AG08396 (cell line): ENCODE results near the gene PRUNE2.
A peak's percentile ranks its signal among the peaks of the same experiment; 100 is the strongest.

Experiments
- DNase-seq: peaks from one replicate; pipeline ENCODE4 v3.0.0; 2012; ENCODE audit warnings: low spot score, mixed read lengths

Gene PRUNE2

GRCh38 chr9:76624391-76625048, 281.4 kb downstream of the PRUNE2 start:
- DNase-seq, result no peak

DNA sequence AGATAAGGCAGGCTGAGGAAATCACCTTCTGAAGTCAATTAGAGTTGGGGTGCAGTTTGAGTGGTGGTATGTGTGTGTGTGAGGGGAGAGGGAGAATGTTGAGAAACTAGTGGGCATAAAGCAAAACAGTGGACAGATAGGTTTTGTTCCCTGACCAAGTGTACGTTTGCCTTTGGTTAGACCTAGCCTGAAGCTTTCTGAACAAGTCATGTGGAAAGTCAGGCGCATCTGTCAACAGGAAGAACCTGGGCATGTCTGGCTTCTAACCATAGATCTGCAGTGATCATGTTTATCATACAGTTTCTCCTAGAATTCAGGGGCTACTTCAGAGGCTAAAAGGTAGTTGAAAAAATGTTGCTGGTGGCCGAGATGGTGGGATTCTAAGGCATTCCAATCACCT, 284.9 kb downstream of the PRUNE2 start:
- no peak for DNase-seq

DNA sequence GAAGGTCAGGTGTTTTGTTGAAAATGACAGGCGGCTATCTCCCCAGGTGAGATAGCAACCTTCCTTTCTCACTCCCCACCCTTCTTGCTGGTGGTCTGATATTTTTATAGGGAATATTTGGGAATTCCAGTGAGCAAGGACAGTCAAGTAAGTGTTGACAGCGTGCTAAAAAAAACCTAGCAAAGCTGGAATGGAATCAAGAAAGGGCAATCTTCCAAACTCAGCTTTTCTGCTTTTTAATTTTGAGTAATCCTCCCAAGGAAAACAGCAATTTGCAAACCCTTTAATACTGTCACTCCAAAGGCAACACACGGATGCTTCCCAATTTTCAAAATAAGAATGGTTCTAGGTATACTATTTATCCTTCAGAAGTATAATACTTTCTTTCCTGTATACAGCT, 285.3 kb downstream of the PRUNE2 start:
- DNase-seq, result no peak

DNA sequence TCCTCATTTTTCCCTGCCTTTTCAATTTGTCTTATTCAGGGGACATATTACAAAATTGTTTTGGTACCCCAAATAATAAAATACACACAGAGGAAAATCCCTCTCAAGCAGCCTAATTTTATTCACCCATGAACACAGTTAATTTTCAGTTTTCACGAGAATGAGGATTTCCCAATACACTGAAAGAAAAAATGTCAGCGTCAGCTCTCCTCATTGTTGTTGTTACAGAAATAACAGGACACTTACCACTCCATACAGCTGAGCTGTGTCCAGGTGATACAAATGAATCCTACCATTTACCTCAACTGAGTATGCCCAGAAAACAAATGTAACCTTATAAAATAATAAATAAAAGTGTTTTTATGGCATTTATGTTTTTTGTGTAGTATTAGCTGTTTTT, 286.3 kb downstream of the PRUNE2 start:
- no peak for DNase-seq

DNA sequence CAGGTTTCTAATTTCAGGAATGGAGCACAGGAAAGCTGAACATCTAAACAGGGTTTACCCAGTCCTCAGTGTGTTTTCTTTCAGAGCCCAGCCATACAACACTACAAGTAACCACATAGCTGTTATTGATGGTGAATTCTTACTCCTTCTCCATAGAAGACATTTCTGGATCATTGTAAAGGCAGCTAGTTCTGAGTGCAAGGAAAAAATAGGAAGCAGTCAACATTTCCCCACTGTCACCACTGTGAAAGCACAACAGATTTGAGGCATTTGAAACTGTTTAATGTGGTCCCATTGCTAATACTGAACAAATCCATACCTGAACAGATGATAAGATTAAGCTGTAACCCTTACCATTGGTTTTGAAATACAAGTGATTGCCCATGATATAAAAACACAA, 286.7 kb downstream of the PRUNE2 start:
- no peak for DNase-seq

GRCh38 chr9:76618762-76619161, 287.2 kb downstream of the PRUNE2 start:
- peak; percentile 13 for DNase-seq

- DNase-seq, result no peak
These were observed 288.3 kb downstream of the PRUNE2 start for GRCh38 chr9:76617497-76618175.

GRCh38 chr9:76616780-76617179, 289.1 kb downstream of the PRUNE2 start:
- no peak for DNase-seq

GRCh38 chr9:76615177-76615603, 290.7 kb downstream of the PRUNE2 start:
- no peak for DNase-seq

GRCh38 chr9:76613974-76614373, 291.9 kb downstream of the PRUNE2 start:
- no peak for DNase-seq

- no peak for DNase-seq
These were observed 292.6 kb downstream of the PRUNE2 start for GRCh38 chr9:76613150-76613781.

DNA sequence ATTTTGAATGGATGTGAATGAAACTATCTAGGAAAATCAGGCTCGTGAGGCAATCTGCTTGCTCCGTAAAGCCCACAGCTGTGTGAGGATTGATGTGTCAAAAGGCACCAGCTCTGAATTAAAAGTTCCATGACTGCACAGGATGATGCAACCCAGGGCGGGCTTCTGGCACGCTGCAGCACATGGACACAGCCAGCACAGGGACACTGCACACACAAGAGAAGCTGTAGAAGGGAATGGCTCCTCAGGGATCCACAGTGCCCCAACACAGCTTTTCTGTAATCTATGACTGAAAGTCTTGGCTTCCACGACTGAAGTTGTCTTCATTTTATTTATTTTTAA, 295.9 kb downstream of the PRUNE2 start:
- DNase-seq, result peak; percentile 33

GRCh38 chr9:76609285-76610010, 296.5 kb downstream of the PRUNE2 start:
- DNase-seq, result no peak

- no peak for DNase-seq
These were observed 297.2 kb downstream of the PRUNE2 start for GRCh38 chr9:76608575-76609273.

DNA sequence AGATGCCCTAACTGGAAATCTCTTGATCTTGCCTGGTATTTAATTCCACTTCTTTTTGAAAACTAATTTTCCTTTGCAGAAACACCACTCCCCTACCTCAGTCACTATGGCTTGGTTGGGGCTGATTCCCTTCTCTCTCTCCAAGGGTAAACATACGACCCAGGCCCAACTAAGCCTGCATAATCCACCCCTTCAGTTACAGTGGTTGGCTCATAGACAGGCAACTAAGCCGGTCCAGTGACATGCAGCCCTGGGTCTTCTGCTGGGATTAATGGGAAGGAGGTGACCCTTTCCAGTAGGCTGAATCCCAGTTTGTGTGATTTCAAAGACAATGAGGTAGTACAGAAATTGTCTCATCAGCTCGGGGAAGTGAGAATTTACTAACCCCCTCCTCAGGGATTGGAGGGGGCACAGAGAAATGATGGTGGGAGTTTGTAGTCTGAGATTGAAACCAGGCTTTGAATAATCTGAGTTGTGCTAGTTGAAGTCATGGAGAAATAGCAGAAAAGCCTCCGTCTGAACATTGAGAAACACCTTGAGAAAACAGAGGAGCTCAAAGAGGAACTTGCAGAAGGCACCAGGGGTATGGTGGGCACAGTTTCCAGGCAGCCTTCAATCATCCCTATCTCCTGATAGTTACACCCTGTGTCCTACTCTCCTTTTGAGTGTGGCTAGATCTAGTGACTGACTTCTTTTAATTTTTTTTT, 298.0 kb downstream of the PRUNE2 start:
- no peak for DNase-seq

- DNase-seq, result no peak
These were observed 300.5 kb downstream of the PRUNE2 start for GRCh38 chr9:76605321-76605900.

GRCh38 chr9:76603931-76604570, 301.9 kb downstream of the PRUNE2 start:
- DNase-seq, result no peak

DNA sequence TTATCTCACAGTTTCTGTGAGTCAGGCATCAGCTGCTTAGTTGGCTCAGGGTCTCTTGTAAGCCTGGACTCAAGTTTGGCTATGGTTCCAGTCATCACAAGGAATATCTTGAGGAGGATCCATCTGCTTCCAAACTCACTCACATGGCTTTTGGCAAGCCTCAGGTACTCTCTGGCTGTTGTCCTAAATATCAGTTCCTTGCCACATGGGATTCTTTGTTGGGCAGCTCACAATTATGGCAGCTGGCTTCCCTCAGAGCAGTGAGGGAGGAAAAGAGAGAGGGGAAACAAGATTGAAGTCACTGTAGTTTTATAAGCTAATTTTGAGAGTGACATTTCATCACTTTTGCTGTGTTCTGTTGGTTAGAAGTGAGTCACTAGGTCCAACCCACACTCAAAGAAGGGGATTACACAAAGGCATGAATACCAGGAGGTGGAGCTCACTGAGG, 302.4 kb downstream of the PRUNE2 start:
- DNase-seq, result no peak

DNA sequence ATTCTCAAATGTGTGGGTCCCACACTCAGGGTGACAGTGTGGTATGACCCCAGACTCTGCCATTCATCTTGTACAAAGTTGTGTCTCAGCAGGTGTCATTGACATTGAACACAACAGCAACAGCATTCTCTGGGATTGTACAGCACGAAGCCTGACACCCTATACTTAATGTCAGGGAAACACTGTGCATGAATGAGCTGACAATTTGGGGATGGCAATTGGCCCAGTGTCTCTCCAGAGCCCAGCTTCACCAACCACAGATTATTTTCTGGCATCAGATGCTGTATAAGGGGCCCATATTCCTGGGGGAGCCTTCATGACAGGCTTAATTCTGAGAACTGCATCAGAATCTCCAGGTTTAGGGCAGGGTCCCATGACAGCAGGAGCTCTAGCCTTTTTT, 303.7 kb downstream of the PRUNE2 start:
- DNase-seq, result no peak

DNA sequence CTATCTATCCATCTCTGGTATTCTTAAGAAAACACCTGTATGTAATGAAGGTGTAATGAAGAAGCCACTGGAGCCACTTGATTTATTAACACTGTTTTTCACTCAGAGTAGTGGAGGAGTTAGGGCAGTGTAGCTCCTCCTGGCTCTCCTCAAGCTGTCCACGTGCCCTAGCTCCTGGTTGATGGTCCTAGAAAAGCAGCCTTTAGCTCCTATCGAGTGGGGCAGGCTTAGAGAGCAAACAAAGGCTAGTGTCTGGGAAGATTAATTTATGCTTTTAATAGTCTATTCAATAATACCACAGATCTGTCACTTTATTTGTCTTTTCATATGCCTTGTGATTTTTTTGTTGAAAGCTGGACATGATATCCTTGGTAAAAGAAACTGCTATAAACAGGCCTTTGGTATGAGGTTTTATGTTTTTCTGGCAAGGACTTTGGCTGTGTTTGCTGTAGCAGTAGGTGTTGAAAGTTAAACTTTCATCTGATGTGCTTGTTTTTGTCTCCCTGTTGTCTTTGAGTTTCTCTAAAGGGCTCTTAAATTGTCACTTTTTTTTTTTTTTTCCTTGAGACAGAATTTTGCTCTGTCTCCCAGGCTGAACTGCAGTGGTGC, 305.8 kb downstream of the PRUNE2 start:
- no peak for DNase-seq
